Activated naive CD8-positive, alpha-beta T cell treated with anti-CD3 and anti-CD28 coated beads, Interleukin-2, amount 10 ng/mL, durations not matched to agents 7 days and 5 days (primary cell): ENCODE data around the gene AGK. TPM values are rescaled to one million over a fixed set of nuclear protein-coding genes. Genes with fewer than 3 reads are reported as not detected.
A peak's percentile ranks its signal among the peaks of the same experiment; 100 is the strongest.

Experiments used
- ATAC-seq: fragments of 150-1000 bp; cut with Tn5 transposase; one replicate; pipeline ENCODE4 v1.10.0; 2021; ENCODE audit warnings: low read depth, moderate library complexity
- POLR2A ChIA-PET: fragments of 350-600 bp; sonication (Branson Sonifier 250); formaldehyde crosslinking; loops from one replicate; lab custom pipeline; 2021; ENCODE audit warnings: antibody characterized with exemption; lab: Charles Lee
- DNase-seq: peaks from one replicate; pipeline ENCODE4 v3.0.0; 2021
- H3K27ac Mint-ChIP-seq: one replicate; pipeline ENCODE4 v1.8.0; 2022; ENCODE audit warnings: mild to moderate bottlenecking, mixed read lengths
- H3K27me3 Mint-ChIP-seq: one replicate; pipeline ENCODE4 v1.8.0; 2022; ENCODE audit warnings: mild to moderate bottlenecking, moderate library complexity, mixed read lengths
- H3K36me3 Mint-ChIP-seq: one replicate; pipeline ENCODE4 v1.8.0; 2021; ENCODE audit warnings: mild to moderate bottlenecking, mixed read lengths
- H3K4me1 Mint-ChIP-seq: one replicate; pipeline ENCODE4 v1.8.0; 2021; ENCODE audit warnings: mixed read lengths
- H3K4me3 Mint-ChIP-seq: one replicate; pipeline ENCODE4 v1.8.0; 2022; ENCODE audit warnings: mild to moderate bottlenecking, moderate library complexity, mixed read lengths
- H3K9me3 Mint-ChIP-seq: one replicate; pipeline ENCODE4 v1.8.0; 2021; ENCODE audit warnings: mixed read lengths
- total RNA-seq, 2 experiments: library from RNA; stranded (reverse); gene quantifications; one replicate each; pipeline ENCODE4 v1.2.3, GENCODE V29; 2021

AGK gene
- total RNA-seq, 2 experiments from 2014 or later = 39.9 to 40.3 TPM

DNA sequence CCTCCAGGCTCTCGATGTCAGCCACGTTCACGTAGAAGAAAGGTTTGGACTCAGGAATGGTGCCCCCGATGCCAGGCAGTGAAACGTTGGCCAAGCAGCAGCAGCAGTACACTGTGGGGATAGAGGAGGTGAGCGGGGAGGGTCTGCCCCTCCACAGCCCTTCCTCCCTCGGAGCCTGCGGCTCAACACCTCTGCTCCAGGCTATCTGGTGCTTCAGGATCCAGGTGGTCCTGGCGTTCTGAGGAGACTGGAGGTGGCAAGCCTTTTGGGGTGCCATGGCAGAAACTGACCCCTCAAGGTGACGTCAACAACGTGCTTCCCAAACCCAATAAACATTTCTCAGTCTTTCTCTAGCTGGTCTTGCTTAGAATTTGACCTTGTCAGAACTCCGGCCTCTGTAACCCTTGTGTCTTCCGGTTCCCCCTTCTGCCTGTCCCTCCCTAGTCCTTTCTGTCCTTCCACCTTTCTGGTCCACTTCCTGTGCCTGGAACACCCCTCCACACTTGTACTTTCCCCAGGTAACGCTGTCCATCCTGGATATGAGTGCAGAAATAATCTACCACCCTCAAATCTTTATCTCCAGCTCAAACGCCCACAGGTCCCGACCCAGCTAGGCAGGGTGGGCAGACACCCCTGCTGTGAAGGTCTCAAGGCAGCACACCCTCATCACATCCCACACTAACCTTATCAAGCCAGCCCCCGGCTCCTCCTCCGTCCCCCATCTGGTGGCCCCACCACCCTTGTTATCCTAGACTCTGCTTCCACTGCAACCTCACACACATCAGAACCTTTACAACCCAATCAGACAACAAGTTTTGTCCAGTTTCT is 114.2 kb downstream of the AGK start:
- POLR2A ChIA-PET = no interaction called here
- ATAC-seq (no peak), DNase-seq (no peak)
- H3K4me3 Mint-ChIP-seq = no peak overlapping the region
- H3K27ac Mint-ChIP-seq = no peak overlapping the region
- peaks cover 19% of the 10 kb centered on the region for H3K4me1 Mint-ChIP-seq
- H3K9me3 Mint-ChIP-seq = no peaks in the 10 kb centered on the region
- no peaks in the 10 kb centered on the region for H3K27me3 Mint-ChIP-seq
- peaks cover 30% of the 10 kb centered on the region for H3K36me3 Mint-ChIP-seq

DNA sequence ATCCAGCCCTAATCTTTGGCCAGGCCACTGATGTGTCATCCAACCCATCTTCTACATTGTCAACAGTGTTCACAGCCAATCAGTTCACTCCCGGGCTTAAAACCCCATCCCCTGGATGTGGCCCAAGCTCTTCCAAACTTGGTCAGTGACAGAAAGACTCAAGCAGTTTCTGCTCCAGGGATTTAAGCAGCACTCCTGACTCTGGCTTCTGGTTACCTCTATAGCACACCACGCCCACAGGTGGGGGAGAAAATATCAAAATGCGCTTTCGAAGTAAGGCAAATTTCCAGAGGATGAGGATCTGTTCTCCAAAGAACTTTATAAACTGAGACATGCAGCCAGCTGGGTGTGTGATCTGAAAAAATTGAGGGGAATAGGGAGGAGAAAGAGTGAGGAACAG is 114.9 kb downstream of the AGK start:
- no peaks in the 10 kb centered on the region for H3K9me3 Mint-ChIP-seq
- no peak for ATAC-seq
- H3K27ac Mint-ChIP-seq = no peak overlapping the region
- POLR2A ChIA-PET = no interaction called here
- H3K27me3 Mint-ChIP-seq = no peaks in the 10 kb centered on the region
- peaks cover 17% of the 10 kb centered on the region for H3K4me1 Mint-ChIP-seq
- peaks cover 30% of the 10 kb centered on the region for H3K36me3 Mint-ChIP-seq
- no peak overlapping the region for H3K4me3 Mint-ChIP-seq
- DNase-seq = no peak

DNA sequence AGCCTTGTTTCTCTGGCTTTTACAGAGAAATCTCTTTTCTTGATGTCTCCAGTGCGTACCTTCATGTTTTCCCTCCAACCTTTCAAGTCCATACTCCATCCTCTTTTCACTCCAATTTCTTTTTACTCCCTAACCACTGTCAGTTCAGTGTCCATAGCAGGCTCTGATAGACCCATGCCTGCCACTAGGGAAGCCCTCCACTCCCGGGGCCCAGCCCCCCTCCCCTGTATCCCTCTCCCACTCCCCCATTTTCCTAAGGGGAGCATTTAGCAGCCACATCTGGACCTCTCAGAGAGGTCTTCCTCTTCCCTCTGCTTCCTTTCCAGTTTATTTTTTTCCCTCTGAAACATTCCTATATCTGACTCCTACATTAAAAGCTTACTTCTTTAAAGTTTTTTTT is 117.6 kb downstream of the AGK start:
- POLR2A ChIA-PET = no interaction called here
- H3K4me1 Mint-ChIP-seq = peaks cover 5% of the 10 kb centered on the region
- H3K9me3 Mint-ChIP-seq = peaks cover 3% of the 10 kb centered on the region
- no peak for ATAC-seq
- no peaks in the 10 kb centered on the region for H3K27me3 Mint-ChIP-seq
- H3K36me3 Mint-ChIP-seq = peaks cover 32% of the 10 kb centered on the region
- H3K4me3 Mint-ChIP-seq = no peak overlapping the region
- no peak for DNase-seq
- no peak overlapping the region for H3K27ac Mint-ChIP-seq

DNA sequence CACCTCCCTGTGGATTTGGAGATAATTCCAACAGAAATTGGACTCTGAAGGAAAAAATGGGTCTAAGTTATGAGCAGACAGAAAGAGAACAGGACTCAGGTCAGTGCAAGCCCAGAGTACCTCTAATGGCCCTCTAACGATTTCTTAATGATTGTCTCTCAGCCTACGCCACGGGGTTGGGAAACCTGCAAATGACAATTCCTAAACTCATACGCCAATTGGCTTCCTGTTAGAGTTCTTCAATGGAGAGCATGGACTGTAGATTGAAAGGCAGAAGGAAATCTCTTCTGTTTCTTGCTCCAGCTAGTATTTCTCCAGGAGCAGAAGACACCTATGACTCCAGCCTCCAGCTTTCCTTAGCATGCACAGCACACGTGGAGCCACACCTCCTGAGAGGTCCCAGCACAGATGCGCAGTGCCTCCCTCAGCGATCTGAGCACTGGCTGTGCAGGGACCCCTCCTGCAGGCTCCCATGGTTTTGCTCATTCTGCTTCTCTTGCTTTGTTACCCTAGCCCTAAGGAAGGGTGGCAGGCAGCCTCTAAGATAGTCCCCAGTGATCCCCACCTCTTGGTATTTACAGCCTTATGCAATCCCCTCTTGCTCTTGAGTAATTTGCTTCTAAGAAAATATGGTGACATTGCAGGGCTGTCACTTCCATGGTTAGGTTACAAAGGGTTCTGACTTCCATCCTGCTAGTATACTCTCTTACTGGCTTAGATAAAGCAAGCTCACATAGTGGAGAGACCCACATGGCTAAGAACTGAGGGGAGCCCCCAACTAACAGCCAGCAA is 120.7 kb downstream of the AGK start:
- peak overlapping the region; percentile 13 for H3K27ac Mint-ChIP-seq
- H3K9me3 Mint-ChIP-seq = peaks cover 3% of the 10 kb centered on the region
- no peak overlapping the region for H3K4me3 Mint-ChIP-seq
- ATAC-seq (no peak), DNase-seq (no peak)
- no peaks in the 10 kb centered on the region for H3K27me3 Mint-ChIP-seq
- POLR2A ChIA-PET = no interaction called here
- H3K4me1 Mint-ChIP-seq = peaks cover 13% of the 10 kb centered on the region
- H3K36me3 Mint-ChIP-seq = peaks cover 29% of the 10 kb centered on the region

DNA sequence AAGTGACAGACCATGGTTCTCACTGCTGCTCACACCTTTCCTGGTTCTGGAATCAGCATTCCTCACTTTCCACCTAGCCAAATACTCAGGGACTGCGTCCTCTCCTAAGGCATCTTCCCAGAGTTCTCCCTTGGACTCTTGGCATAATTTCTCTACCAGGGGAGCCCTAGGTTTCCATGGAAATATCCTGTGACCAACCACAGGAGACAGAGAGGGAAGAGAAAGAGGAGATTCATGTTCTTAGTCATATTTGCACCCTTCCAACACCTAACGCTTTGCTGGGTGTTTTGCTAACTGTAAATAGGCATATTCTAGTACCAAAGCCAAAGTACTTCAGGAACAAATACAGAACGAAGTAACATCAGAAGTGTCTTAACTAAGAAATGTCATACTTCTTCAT is 122.1 kb downstream of the AGK start:
- no peaks in the 10 kb centered on the region for H3K27me3 Mint-ChIP-seq
- H3K27ac Mint-ChIP-seq = no peak overlapping the region
- H3K36me3 Mint-ChIP-seq = peaks cover 32% of the 10 kb centered on the region
- no peak overlapping the region for H3K4me3 Mint-ChIP-seq
- POLR2A ChIA-PET = no interaction called here
- ATAC-seq = no peak
- no peak for DNase-seq
- peaks cover 3% of the 10 kb centered on the region for H3K9me3 Mint-ChIP-seq
- H3K4me1 Mint-ChIP-seq = peaks cover 13% of the 10 kb centered on the region

DNA sequence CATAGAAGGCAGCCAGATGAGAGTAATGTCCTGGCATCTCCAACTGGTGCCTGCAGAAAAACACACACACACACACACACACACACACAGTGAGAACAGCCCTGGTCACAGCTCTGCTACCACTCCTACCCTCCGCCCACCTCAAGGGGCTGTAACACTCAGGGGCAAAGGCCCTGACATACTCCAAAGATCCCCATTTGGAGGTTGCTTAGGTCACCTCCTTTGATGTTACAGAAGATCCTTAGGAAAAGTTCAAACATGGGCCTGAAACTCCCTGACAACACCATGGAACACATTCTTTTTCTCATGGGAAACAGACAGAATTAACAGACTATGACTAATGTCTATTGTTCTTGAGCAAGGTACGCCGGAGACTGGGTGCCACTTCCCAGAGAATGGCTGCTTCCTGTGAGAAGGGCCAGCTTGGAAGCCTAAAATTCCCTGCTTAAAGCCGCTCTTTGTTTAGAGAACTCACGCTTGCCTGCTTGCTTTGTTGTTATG is 123.0 kb downstream of the AGK start:
- H3K9me3 Mint-ChIP-seq = peaks cover 3% of the 10 kb centered on the region

DNA sequence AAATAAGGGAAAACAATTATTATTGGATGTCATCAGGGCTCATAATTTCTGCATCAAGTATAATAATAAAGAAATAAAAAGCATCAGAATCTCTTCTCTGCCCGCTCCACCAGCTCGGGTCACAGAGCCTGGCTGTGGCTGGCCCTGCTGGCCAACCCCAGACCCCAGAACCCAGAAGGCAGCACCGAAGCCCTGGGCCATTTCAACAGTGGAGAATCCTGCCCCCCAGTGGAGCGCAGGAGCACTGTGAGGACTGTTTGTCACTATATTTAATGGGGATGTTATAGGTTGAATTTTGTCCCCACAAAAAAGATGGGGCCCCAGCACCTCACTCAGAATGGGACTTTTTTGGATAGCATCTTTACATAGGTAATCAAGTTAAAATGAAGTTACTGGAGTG is 123.5 kb downstream of the AGK start:
- no peak overlapping the region for H3K4me3 Mint-ChIP-seq
- no peak for DNase-seq
- peaks cover 17% of the 10 kb centered on the region for H3K4me1 Mint-ChIP-seq

More for the DNA sequence above, 123.0 kb downstream of the AGK start:
- H3K36me3 Mint-ChIP-seq = peaks cover 33% of the 10 kb centered on the region
- H3K27ac Mint-ChIP-seq = no peak overlapping the region
- no peak for DNase-seq
- no peak overlapping the region for H3K4me3 Mint-ChIP-seq
- no peak for ATAC-seq
- H3K27me3 Mint-ChIP-seq = no peaks in the 10 kb centered on the region
- H3K4me1 Mint-ChIP-seq = peaks cover 17% of the 10 kb centered on the region
- POLR2A ChIA-PET = no interaction called here

DNA sequence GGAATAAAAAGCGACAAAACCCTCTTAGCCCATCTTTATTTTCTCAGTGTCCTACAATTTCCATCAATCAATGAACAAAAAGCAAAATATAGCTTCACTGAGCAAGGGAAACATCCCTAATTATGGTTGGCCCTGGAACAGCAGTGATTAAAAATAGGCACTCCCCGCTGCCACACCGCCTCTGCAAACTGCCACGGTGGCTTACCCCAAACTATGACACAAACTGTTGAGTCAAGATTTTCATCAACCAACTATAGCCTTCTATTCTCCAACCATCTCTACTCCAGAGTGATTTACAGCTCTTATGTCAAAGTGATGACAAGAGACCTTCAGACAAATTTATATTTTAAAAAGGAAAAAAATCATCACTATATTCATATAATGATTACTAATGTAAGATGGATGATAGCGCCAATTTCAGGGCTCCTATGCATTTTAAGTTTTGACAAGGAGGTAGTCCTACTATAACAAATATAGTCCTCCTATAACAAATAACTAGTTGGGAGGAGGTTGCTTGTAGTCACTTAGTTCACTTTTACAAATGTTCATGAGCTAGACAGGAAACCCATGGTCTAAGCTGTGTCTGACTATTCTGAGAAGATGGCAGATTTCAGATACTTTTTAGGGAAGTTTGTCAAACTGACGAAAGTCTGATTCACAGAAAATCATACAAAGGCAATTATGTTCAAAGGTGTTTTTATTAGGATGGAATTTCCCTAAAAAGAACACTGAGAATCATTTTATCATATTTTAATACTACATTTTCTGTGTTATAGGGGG is 124.4 kb downstream of the AGK start:
- Mint-ChIP-seq H3K9me3 (peaks cover 4% of the 10 kb centered on the region), H3K27ac (no peak overlapping the region), H3K36me3 (peaks cover 39% of the 10 kb centered on the region), H3K4me3 (no peak overlapping the region), H3K27me3 (no peaks in the 10 kb centered on the region), H3K4me1 (peaks cover 19% of the 10 kb centered on the region)
- DNase-seq = no peak
- ATAC-seq = peak; percentile 43
- POLR2A ChIA-PET = no interaction called here

More for the DNA sequence above, 123.5 kb downstream of the AGK start:
- Mint-ChIP-seq H3K36me3 (peaks cover 33% of the 10 kb centered on the region), H3K9me3 (peaks cover 3% of the 10 kb centered on the region), H3K27ac (no peak overlapping the region), H3K27me3 (no peaks in the 10 kb centered on the region)
- POLR2A ChIA-PET = no interaction called here
- no peak for ATAC-seq

DNA sequence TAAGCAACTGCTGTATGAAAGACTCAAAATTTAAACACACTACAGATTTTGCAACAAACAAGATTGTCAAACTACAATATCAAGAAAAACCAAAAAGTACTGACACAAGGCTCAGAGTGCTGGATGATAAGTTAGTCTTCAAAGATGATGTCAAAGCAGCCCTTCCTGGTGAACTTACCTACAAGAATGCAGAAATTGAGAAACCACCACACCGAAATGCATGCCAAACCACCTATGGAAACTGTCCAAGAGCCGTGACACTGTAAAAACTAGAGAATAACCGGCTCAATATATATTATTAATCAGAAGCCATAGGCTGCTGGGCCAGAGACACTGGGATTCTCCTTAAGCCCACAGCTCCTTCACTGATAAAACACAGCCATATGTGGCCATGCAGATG is 125.4 kb downstream of the AGK start:
- DNase-seq (no peak), ATAC-seq (no peak)
- H3K27me3 Mint-ChIP-seq = no peaks in the 10 kb centered on the region
- H3K4me1 Mint-ChIP-seq = peaks cover 19% of the 10 kb centered on the region
- H3K36me3 Mint-ChIP-seq = peaks cover 39% of the 10 kb centered on the region
- POLR2A ChIA-PET = no interaction called here
- H3K27ac Mint-ChIP-seq = peak overlapping the region; percentile 21
- H3K4me3 Mint-ChIP-seq = no peak overlapping the region
- H3K9me3 Mint-ChIP-seq = peaks cover 4% of the 10 kb centered on the region

DNA sequence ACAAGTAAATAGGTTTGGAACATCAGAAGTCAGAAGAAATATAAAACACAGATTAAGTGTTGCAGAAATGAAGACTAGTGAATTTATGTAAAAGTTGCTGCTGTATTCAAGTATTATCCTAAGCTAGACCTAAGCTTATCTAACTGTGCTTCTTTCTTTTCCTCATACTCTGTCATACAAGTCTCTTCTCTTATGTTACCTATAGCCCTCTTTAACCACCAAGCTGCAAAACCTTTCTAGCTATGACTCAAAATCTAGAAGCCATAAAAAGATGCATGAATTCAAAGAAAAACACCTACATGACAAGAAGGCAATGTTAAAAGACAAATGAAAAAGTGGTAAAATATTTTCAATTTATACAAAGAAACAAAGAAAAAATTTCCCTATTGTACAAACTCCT is 127.8 kb downstream of the AGK start:
- H3K27ac Mint-ChIP-seq = no peak overlapping the region

DNA sequence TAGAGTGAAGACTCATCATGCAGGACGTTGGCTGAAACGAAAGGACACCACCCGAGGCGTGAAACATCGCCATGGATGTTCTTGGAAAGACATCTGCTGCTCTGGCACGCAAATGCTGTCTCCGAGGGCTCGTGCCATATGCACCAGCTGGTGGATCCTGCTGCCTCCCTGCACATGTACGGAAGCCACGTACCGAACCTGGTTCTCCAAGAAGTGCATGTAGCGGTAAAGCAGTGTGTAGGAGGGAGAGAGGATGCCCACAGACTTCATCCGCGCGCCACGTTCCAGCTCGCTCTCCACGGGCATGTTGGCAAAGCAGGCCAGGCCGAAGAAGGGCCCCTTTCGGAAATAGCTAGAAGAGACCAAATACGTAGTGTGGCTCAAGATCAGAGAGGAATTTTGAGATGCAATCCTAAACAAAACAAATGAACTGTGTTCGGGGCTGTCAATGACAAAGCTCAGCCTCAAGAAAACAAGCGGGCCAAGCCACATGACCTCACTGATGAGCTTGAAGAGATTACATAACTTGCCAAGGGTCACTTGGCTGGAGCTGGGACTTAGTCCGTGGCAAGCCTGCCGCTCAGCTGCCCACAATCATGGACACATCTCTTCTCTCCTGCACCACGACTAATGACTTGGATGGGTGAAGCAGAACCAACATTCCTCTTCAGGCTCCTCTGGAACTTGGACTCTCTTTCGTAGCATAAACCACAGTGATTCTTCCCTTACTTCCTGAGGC is 134.2 kb downstream of the AGK start:
- Mint-ChIP-seq H3K4me3 (no peak overlapping the region), H3K9me3 (peaks cover under 1% of the 10 kb centered on the region), H3K4me1 (peaks cover 13% of the 10 kb centered on the region), H3K27ac (no peak overlapping the region), H3K36me3 (peaks cover 33% of the 10 kb centered on the region), H3K27me3 (no peaks in the 10 kb centered on the region)
- POLR2A ChIA-PET = interaction anchor here (1.0 kb wide), 1 partner anchor 16 kb away, joined by 4 read pairs; the partner anchor contains the start of gene DENND11
- DNase-seq (no peak), ATAC-seq (no peak)

More for the DNA sequence above, 127.8 kb downstream of the AGK start:
- no peak for DNase-seq
- peaks cover 19% of the 10 kb centered on the region for H3K4me1 Mint-ChIP-seq
- peaks cover 1% of the 10 kb centered on the region for H3K9me3 Mint-ChIP-seq
- peak overlapping the region; percentile 11 for H3K4me3 Mint-ChIP-seq
- peak; percentile 55 for ATAC-seq
- H3K27me3 Mint-ChIP-seq = no peaks in the 10 kb centered on the region
- H3K36me3 Mint-ChIP-seq = peaks cover 37% of the 10 kb centered on the region
- POLR2A ChIA-PET = interaction anchor here (0.5 to 2.2 kb wide), 2 partner anchors 22 to 24 kb away, joined by 3 to 7 read pairs; partner anchors contain the start of gene DENND11

DNA sequence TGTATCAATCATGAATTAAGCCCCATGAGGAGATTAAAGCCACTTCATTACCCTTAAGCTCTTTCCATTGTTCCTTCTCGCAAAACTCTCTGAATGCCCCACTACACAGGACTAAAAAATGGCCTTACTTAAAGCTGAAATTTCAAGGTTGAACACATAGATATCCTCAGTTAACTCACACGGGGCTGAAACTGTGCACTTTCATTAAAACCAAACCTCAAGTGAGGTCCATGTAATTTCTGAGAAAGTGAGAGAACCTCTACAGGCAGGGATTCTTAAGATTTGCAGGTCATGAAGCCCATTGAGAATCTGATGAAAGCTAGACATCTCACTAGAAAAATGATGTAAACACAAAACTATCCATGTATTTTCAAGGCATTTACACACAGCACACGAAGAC is 134.9 kb downstream of the AGK start:
- POLR2A ChIA-PET = interaction anchor here (1.0 kb wide), 1 partner anchor 15 kb away, joined by 4 read pairs; the partner anchor contains the start of gene DENND11

More for the DNA sequence above, 134.9 kb downstream of the AGK start:
- no peak for ATAC-seq
- no peak for DNase-seq
- H3K9me3 Mint-ChIP-seq = no peaks in the 10 kb centered on the region
- H3K36me3 Mint-ChIP-seq = peaks cover 29% of the 10 kb centered on the region
- H3K4me3 Mint-ChIP-seq = no peak overlapping the region
- no peaks in the 10 kb centered on the region for H3K27me3 Mint-ChIP-seq
- H3K27ac Mint-ChIP-seq = no peak overlapping the region
- peaks cover 13% of the 10 kb centered on the region for H3K4me1 Mint-ChIP-seq
